ENCODE measurements around the gene TEX53. TPM values are rescaled to one million over a fixed set of nuclear protein-coding genes. Genes with fewer than 3 reads are reported as not detected.

The TEX53 gene
- total RNA-seq, 1 experiment from 2014 or later = not detected

- TF ChIP-seq ZSCAN18 (CRISPR knock-in tag; IDR thresholded peaks at IDR 0.05) = no peak
- TF ChIP-seq TEAD1 (CRISPR knock-in tag; IDR thresholded peaks at IDR 0.05) = no peak
Observed at GRCh38 chr9:114694146-114694545, 36.5 kb upstream of the TEX53 start (continued).

GRCh38 chr9:114693248-114693855 lies 35.7 kb upstream of the TEX53 start:
- CTCF ChIA-PET = interaction anchor here (0.9 to 1.1 kb wide), 2 partner anchors 11 to 221 kb away, joined by 3 to 4 read pairs; partner anchors contain the start of gene TEX48
- POLR2A ChIA-PET = no interaction called here

More at GRCh38 chr9:114693248-114693855, 35.7 kb upstream of the TEX53 start:
- no peak overlapping the region for H3K27ac Mint-ChIP-seq
- no peaks in the 10 kb centered on the region for H3K9me3 Mint-ChIP-seq
- TF ChIP-seq ZBTB43 (CRISPR knock-in tag; IDR thresholded peaks at IDR 0.05) (no peak), ZNF425 (CRISPR knock-in tag; conservative IDR thresholded peaks at IDR 0.05) (no peak), ZNF138 (CRISPR knock-in tag; conservative IDR thresholded peaks at IDR 0.05) (no peak), E2F5 (CRISPR knock-in tag; IDR thresholded peaks at IDR 0.05) (no peak), PRRX2 (CRISPR knock-in tag; IDR thresholded peaks at IDR 0.05) (no peak), SMAD3 (CRISPR knock-in tag; IDR thresholded peaks at IDR 0.05; ENCODE audit: borderline replicate concordance) (no peak), PRDM15 (CRISPR knock-in tag; IDR thresholded peaks at IDR 0.05) (no peak), CTCF (IDR thresholded peaks at IDR 0.05) (no peak)
- peaks cover 43% of the 10 kb centered on the region for H3K27me3 Mint-ChIP-seq (ENCODE audit: low read depth)
- 0 out of 2 replicates have a peak, but pooled peaks cover 6% of the 10 kb centered on the region for H3K4me1 Mint-ChIP-seq
- H3K4me3 Mint-ChIP-seq = no peak overlapping the region
- DNase-seq (ENCODE audit: low spot score) (no peak), ATAC-seq (no peak)
- no peaks in the 10 kb centered on the region for H3K36me3 Mint-ChIP-seq

Measured in WTC11 (cell line).